DLD1 (cell line): ENCODE data around the gene C1GALT1.

Experiments
- in situ Hi-C: cut with HindIII; loops from 2 replicates; pipeline ENCODE4 v1.10.0; 2017; ENCODE audit warnings: low sequenced_read_pairs

Gene C1GALT1

GRCh38 chr7:7265081-7266075 lies 83.0 kb downstream of the C1GALT1 start:
- in situ Hi-C loops = no loop called here

- in situ Hi-C loops = no loop called here
Measured at GRCh38 chr7:7266257-7266881, 84.0 kb downstream of the C1GALT1 start.

- in situ Hi-C loops = no loop called here
Measured at GRCh38 chr7:7271094-7271874, 88.9 kb downstream of the C1GALT1 start.

- in situ Hi-C loops = no loop called here
Measured at GRCh38 chr7:7272294-7272693, 90.0 kb downstream of the C1GALT1 start.

- in situ Hi-C loops = no loop called here
Measured at GRCh38 chr7:7274782-7275181, 92.4 kb downstream of the C1GALT1 start.

- in situ Hi-C loops = no loop called here
Measured at GRCh38 chr7:7276161-7276560, 93.8 kb downstream of the C1GALT1 start.

GRCh38 chr7:7290429-7291122 lies 108.2 kb downstream of the C1GALT1 start:
- in situ Hi-C loops = no loop called here

GRCh38 chr7:7292085-7292484 lies 109.7 kb downstream of the C1GALT1 start:
- in situ Hi-C loops = no loop called here

- in situ Hi-C loops = no loop called here
Measured at GRCh38 chr7:7292608-7293007, 110.3 kb downstream of the C1GALT1 start.

GRCh38 chr7:7293092-7293491 lies 110.7 kb downstream of the C1GALT1 start:
- in situ Hi-C loops = no loop called here

GRCh38 chr7:7294911-7295310 lies 112.6 kb downstream of the C1GALT1 start:
- in situ Hi-C loops = no loop called here
